GM11168 (cell line): ENCODE data around the gene MIP.
"Not testable (repeated sequence)": the region's sequence is repeated elsewhere in the genome, so short reads cannot be mapped to it uniquely, and the experiment has no call there.

Experiments
- in situ Hi-C: fragments of 300-500 bp; cut with MboI; formaldehyde crosslinking; loops from one replicate; pipeline ENCODE4 v1.12.0; 2022; ENCODE audit warnings: low sequenced_read_pairs; ENCODE audit not compliant: unreplicated experiment

The MIP gene

DNA sequence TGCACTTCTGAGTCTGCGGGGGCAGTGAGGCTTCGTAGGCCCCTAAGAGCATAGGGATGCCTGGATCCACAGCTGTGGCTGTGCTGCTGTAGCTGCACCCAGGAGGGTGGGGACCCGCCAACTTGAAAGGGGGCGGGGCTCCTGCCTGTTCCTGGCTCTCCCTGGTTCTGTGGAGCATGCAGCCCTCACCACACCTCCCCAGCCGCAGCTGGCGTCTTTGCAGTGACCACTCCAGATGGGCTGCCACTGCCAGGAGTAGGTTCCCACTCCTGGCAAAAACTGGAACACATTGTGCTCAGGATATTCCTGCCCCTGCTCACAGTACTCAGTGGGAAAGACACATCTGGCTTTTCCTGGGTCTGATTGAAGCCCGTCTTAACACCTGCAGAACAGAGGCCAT lies 41.1 kb downstream of the MIP start:
- in situ Hi-C loops = no loop called here

DNA sequence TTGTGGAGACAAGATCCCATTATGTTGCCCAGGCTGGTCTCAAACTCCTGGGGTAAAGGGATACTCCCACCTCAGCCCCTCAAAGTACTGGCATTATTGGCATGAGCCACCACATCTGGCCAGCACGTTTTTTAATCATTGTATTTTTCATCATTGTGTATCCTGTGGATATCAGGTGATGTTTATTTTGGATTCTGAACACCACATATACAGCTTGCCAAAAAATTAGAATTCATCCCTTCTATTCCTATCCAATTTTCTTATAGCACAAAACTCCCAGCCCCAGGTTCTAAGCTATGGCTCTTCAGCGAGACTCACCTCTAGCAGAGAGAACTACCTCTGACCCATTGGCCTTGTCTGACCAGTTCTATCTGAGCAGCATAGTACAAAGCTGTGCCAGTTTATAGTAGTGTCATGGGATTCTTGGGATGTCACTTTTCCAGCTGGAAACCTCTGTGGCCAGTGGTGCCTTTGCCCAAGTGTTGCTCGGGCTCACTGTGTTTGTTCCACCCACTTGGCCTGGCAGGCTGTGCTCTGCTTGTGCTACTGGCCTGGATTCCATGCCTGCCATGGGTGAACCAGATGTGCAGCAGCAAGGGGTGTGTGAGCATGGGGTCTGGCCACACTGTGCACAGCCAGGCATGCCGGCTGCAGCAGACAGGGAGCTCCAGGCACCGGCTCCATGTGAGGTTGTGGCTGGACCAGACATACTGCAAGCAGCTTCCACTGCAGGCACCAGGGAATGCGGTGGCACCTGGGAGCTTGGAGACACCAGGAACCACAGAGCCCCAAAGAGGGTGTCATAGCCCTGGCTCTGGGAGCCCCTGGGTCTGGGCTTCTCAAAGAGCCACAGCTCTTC lies 42.4 kb downstream of the MIP start:
- in situ Hi-C loops = no loop called here

DNA sequence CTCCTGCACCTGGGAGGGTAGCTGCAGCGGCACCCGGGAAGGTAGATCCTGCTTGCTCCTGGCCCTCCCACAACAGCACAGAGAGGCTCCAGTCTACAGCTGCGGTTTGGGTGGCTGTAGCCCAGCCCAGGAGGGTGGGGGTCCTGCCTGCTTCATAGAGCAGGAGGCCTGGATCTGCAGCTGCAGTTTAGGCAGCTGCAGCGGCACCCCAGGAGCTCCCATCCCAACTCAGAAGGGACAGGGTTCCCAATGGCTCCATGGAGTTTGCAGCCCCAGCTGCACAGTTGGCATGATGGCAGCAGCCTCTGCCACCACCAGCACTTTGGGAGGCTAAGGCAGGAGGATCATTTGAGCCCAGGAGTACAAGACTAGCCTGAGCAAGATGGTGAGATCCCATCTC lies 43.7 kb downstream of the MIP start:
- in situ Hi-C loops = no loop called here

DNA sequence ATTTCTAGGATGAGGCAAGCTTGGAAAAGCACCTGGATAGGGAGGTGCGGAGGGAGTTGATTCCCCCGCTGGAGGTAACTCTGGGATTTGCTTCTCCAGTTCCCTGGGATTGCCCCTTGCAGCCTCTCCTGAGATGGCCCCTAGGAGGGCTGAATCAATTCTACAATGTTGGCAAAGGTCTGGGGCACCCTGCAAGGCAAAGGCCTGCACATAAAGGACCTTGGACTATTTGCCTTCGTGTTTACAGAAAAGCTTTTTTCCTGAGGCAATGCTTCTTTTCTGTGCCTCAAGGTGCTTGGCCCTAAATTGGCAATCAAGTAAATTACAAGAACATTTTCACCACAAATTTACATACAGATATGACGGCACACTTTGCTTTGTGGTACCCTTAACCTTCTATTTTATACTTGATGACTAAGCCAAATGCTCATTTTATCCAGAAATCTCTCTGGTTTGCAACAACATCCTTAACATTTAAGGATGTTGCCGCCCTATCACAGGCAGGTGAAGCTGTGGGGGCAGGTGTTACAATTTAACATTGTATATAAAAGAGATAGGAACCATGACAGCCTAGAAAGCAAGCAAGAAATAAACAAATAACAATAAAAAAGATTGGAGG lies 45.5 kb downstream of the MIP start:
- in situ Hi-C loops = no loop called here

DNA sequence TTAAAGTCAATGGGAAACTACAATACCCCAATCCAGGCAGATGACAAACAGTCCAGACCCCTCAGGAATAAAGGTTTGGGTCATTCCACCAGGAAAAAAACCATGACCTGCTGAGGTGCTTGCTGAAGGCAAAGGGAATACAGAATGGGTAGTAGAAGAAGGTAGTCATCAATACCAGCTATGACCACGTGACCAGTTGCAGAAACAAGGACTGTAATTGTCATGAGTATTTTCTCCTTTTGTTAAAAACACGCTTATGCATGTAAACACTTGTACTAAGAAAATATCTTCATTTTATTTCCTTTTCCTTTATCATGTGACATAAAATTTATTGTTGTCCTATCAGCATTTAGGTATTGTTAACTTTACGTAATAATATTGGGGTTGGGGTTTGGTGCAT lies 50.2 kb downstream of the MIP start:
- in situ Hi-C loops = not testable (repeated sequence)

DNA sequence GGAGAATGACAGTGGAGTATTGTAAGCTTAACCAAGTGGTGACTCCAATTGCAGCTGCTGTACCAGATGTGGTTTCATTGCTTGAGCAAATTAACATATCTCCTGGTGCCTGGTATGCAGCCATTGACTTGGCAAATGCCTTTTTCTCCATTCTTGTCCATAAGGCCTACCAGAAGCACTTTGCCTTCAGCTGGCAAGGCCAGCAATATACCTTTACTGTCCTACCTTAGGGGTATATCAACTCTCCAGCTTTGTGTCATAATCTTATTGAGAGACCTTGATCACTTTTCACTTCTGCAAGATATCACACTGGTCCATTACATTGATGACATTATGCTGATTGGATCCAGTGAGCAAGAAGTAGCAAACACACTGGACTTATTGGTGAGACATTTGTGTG lies 52.8 kb downstream of the MIP start:
- in situ Hi-C loops = not testable (repeated sequence)

DNA sequence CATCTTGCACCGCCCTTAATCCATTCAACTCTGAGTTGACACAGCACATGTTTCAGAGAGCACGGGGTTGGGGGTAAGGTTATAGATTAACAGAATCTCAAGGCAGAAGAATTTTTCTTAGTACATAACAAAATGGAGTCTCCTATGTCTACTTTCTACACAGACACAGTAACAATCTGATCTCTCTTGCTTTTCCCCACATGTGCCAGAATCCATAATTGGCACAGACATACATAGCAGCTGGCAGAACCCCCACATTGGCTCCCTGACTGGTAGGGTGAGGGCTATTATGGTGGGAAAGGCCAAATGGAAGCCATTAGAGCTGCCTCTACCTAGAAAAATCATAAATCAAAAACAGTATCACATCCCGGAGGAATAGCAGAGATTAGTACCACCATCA lies 53.3 kb downstream of the MIP start:
- in situ Hi-C loops = not testable (repeated sequence)
